HTR-8/SVneo (cell line): Measurements from ENCODE around the gene CEMIP.
A peak's percentile ranks its signal among the peaks of the same experiment; 100 is the strongest.
"Not testable (repeated sequence)": the region's sequence is repeated elsewhere in the genome, so short reads cannot be mapped to it uniquely, and the experiment has no call there.

ENCODE experiments used
- DNase-seq: peaks from one replicate; pipeline ENCODE4 v3.0.0; 2011; ENCODE audit warnings: low spot score, mixed read lengths; ENCODE audit not compliant: insufficient read length
- FAIRE-seq: peaks from 2 replicates; lab custom pipeline; 2011; peaks lifted over from hg19 to GRCh38; lab: Jason Lieb, UNC

CEMIP gene

DNA sequence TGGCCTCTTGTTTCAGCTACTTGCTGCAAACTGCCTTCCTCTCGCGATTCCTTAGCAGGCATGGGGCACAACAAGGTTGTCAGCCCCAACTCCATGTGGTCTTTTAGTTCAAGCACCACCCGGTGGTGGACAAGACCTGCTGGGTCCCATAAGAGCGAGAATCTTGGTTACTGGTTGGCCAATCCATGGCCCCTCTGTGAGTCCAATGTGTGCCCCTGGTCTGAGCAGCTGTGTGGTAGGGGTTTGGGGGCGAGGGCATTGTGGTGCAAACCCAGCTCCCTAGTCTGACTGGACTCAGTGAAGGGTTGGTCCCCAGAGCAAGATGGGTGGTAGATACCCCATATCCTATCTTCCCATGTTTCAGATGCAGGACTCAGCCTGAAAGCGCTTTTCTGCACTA, 161.7 kb downstream of the CEMIP start:
- DNase-seq = no peak
- FAIRE-seq = no peak

DNA sequence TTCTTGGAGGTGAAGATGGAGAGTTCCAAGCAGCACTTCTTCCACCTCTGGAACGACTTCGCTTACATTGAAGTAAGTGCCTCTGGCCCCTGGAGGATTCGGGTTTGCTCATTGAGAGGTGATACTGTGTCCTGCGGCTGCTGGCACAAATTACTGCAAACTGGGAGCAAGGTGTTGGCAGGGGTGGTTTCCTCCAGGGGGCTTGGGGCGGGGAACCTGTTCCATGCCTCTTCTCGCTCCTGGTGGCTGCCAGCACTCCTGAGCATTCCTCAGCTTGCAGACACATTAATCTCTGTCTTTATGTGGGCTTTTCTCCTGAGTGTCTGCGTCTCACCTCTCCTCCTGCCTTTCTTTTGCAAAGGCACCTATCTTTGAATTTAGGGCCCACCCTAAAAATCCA, 163.1 kb downstream of the CEMIP start:
- no peak for FAIRE-seq
- DNase-seq = no peak

DNA sequence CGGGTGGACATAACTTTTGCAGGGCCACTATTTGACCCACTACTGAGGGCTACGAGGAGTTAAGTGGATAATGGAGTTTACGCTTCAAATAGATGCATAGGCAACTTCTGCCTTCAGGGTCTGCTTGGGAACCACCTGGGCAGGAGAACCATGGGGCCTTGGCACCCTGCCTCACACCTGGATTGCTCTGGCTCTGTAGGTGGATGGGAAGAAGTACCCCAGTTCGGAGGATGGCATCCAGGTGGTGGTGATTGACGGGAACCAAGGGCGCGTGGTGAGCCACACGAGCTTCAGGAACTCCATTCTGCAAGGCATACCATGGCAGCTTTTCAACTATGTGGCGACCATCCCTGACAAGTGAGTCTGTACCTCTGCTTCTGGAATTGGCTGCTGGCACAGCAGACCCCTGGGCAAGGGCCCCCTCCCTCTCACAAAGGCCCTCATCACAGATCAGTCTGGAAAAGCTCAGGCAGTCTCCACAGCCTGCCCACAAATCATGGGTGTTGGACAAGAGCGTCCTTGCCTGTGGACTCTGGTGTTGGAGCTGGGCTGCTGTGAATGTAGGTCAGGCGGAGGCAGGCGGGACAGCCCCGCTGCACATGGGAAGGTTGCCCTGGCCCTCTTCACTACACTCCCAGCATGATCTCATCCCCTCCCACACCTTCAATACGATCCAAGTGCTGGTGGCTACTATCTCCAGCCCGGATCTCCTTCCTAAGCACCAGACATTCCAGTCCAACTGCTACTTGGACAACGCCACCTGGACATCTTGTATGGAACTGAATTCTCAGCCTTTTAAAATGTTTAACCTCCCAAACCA, 163.8 kb downstream of the CEMIP start:
- FAIRE-seq = no peak
- no peak for DNase-seq

DNA sequence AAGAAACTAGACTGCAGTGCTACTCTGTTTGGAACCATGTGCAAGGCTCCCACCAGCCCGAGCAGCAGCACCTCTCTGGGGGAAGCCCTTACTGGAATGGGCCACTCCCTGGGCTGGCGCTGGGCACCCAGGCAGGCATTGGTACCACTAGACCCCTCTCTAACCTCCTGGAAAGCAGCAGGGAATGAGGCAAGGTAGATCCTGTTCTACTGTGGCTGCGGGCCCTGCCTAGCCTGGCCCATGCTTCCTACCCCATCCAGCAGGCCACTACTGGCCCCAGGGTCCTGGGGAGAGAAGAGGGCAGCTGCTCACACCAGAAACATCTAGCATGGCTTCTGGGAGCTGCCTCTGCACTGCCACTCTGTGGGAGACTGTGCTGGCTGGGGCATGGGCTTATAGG, 165.6 kb downstream of the CEMIP start:
- no peak for FAIRE-seq
- DNase-seq = no peak

DNA sequence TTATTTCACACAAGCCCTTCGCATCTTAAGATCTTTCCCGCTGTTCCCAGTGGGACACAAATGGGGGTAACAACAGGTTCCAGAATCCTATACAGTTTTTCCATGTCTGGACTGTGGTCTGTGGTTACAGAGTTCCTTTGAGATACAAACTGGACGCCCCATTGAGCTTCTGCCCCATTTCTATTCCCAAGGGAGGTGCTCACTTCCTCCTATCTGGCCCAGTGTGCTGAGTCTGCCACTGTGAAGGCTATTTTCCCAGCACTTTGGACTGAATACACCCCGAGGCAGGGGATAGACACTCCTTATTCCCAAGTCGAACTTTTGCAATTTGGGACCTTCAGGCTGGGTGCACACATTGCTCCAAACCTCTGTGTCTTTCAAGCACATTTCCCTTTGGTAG, 166.4 kb downstream of the CEMIP start:
- no peak for FAIRE-seq
- no peak for DNase-seq

DNA sequence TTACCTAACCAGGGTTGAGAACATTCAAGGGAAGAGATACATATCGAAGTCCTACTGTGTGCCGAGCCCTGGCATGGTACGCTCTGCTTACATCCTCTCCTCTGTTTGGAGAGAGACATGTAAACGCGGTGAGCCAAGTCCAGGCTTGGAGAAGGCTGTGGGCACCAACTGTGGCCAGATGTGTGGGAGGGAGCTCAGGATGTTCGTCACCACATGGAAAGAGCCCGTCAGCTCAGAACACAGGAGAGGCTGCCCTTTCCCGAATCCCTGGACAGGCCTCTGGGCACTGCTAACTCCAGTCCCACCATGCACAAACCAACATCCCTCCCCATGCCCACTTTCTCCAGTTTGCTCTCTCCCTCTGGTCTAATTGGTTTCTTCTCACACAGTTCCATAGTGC, 167.4 kb downstream of the CEMIP start:
- FAIRE-seq (no peak), DNase-seq (no peak)

DNA sequence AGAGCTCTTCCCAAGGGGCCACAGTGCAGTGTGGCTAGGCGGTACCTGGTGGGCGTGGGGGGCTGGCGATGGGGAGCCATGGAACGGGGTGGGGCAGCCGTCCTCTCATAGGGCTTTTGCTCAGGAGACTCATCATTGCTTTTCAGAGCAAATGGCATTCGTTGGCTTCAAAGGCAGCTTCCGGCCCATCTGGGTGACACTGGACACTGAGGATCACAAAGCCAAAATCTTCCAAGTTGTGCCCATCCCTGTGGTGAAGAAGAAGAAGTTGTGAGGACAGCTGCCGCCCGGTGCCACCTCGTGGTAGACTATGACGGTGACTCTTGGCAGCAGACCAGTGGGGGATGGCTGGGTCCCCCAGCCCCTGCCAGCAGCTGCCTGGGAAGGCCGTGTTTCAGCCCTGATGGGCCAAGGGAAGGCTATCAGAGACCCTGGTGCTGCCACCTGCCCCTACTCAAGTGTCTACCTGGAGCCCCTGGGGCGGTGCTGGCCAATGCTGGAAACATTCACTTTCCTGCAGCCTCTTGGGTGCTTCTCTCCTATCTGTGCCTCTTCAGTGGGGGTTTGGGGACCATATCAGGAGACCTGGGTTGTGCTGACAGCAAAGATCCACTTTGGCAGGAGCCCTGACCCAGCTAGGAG, 169.6 kb downstream of the CEMIP start:
- no peak for FAIRE-seq
- no peak for DNase-seq

DNA sequence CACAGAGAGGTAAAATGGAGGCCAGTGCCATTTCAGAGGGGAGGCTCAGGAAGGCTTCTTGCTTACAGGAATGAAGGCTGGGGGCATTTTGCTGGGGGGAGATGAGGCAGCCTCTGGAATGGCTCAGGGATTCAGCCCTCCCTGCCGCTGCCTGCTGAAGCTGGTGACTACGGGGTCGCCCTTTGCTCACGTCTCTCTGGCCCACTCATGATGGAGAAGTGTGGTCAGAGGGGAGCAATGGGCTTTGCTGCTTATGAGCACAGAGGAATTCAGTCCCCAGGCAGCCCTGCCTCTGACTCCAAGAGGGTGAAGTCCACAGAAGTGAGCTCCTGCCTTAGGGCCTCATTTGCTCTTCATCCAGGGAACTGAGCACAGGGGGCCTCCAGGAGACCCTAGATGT, 170.6 kb downstream of the CEMIP start:
- no peak for DNase-seq
- FAIRE-seq = no peak

DNA sequence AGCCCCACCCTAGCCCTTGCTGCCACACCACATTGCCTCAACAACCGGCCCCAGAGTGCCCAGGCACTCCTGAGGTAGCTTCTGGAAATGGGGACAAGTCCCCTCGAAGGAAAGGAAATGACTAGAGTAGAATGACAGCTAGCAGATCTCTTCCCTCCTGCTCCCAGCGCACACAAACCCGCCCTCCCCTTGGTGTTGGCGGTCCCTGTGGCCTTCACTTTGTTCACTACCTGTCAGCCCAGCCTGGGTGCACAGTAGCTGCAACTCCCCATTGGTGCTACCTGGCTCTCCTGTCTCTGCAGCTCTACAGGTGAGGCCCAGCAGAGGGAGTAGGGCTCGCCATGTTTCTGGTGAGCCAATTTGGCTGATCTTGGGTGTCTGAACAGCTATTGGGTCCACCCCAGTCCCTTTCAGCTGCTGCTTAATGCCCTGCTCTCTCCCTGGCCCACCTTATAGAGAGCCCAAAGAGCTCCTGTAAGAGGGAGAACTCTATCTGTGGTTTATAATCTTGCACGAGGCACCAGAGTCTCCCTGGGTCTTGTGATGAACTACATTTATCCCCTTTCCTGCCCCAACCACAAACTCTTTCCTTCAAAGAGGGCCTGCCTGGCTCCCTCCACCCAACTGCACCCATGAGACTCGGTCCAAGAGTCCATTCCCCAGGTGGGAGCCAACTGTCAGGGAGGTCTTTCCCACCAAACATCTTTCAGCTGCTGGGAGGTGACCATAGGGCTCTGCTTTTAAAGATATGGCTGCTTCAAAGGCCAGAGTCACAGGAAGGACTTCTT, 171.3 kb downstream of the CEMIP start:
- DNase-seq (no peak), FAIRE-seq (no peak)

DNA sequence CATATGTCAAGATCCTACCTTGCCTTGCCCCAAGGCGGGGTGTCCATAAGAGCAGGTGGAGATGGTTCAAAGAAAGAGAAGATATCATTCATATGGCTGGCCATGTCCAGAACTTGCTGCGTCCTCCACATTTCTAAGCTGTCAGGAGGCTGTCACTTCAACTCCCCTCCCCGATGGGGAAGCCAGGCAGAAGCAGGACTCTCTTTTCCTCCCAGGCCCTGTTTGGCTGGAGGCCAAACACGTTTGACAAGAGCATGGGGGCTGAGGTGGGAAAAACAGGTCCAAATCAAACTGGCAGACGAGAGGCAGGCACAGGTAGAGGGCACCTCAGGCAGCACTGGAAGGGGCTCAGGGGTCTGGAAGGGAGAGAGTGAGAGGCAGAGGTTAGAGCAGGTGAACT, 172.8 kb downstream of the CEMIP start:
- FAIRE-seq (no peak), DNase-seq (no peak)

DNA sequence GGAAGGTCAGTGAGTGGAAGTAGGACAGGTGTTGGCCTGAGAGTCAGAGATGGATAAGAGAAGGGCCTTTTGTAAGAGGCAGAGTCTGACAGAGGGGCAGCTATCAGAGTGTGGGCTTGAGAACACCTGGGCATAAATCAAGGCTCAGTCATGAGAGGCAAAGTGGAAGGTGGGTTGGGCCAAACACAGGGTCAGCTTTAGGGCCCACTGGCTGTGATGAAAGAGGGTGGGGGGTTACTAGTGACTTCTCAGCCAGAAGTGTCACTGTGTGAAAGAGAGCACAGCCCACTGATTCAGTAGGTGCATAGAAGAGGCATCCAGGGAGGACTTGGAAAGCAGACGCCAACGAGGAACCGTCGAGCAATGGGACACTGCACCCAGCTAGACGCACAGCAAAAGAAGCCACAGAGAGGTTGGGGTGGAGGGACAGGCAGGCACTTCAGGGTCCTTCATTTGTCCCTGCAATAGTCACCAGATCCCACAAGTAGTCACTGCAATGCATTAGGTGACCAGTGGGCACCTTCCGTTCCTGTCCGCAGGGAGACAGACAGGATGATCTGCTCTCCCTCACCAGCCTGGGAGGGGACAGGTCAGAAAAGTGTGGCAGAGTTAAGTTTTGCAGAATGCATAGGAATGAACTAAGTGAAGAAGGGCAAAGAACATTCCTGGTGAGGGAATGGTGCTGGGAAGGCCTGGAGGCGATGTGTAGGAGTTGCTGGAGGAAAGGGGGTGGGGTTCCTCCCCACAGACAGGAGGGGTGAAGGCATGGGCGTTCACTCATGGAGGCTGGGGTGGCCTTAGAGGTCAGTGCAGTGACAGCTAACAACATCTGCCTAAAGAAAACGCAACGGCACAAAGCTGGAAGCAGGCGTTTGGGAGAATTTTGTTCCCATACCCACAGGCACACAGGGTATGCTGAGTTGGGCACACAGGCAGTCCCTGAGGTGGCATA, 174.1 kb downstream of the CEMIP start:
- FAIRE-seq (no peak), DNase-seq (no peak)

DNA sequence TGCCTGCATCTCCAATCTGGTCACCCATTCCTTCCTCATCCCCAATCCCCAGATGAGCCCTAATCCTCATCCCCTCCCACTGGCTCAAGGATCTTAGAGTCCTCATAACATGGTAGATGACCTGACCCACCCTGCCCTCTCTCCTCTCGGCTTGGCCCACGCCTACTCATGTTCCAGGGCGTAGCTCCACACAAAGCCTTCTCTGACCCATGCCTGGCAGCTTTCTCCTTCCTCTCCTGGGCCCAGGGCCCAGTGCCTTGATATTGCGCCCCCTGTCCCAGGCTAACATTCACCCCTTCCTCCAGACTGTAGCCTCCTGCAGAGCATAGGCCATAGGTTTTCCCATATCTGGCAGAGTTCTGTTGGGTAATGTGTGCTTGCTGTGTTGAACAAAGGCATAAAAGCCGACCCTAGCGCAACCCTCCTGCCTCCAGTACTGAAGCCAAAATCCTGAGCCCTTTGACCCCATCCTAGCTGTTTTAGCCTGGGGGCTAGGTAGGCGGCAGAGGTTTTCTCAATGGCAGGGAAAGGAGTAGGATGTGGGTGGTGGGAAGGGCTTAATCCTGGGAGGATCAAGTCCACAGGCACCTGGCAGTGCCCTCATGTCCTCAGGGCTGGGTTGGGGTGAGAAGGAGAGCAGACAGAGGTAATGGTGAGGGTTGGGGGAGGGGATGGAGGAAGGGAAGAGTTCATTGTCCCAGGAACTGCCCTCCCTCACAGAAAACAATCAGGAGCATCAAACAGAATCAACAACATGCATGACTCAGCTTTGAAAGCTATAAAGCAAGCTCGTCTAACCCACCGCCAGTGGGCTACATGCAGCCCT, 175.0 kb downstream of the CEMIP start:
- no peak for FAIRE-seq

DNA sequence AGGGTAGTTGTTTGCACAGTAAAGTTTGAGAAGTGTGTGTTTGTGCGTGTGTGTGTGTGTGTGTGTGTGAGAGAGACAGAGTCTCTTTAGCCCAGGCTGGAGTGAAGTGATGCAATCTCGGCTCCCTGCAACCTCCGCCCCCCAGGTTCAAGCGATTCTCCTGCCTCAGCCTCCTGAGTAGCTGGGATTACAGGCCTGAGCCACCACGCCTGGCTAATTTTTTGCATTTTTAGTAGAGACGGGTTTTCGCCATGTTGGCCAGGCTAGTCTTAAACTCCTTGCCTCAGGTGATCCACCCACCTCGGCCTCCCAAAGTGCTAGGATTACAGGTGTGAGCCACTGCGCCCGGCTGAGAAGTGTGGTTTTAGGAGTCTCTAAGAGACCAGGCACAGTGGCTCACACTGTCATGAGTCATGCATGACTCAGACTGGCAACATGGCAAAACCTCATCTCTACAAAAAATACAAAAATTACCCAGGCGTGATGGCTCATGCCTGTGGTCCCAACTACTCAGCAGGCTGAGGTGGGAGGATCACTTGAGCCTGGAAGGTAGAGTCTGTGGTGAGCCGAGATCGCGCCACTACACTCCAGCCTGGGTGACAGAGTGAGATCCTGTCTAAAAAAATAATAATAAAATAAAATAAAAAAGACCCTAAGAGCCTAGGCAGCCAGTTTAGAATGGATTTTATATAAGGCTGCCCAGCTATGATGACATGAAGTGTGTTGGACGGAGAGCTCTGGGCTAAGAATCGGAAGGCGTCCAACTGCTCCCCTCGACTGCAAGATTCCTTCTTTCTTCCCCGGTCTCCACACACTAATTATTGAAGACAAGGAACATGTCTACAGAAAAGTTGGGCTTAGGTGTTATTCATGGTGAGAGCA, 176.6 kb downstream of the CEMIP start:
- FAIRE-seq = not testable (repeated sequence)
- DNase-seq = peak; percentile 58

More for the DNA sequence above, 175.0 kb downstream of the CEMIP start:
- DNase-seq = no peak

DNA sequence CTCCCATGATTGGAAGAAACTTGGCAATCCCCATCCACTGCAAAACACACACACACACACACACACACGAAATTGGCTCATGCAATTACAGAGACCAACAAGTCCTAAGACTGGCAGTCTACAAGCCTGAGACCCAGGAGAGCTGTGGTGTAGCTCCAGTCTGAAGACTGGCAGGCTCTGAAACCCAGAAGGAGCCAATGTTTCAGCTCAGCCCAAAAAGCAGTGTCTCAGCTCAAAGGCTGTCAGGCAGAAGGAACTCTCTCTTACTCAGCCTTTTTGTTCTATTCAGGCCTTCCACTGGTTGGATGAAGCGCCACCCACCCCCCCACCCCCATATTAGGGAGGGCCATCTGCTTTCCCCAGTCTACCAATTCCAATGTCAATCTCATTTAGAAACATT, 178.4 kb downstream of the CEMIP start:
- no peak for DNase-seq
- FAIRE-seq = no peak

DNA sequence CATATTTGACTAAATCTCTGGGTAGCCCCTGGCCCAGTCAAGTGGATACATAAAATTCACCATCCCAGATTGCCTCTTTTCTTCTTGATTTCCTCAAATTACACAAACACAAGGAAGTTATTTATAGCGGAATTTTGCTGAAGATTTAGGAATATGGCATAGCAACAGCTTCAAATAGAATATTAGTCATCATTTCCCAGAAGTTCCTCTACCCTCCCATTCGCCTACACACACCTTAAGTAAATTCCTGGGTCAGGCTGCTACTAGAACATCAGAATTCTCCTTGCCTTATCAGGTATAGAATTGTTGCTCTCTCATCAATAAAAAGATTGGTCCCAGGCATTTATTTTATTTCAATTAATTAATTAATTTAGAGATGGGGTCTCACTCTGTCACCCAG, 178.8 kb downstream of the CEMIP start:
- DNase-seq (no peak), FAIRE-seq (no peak)

DNA sequence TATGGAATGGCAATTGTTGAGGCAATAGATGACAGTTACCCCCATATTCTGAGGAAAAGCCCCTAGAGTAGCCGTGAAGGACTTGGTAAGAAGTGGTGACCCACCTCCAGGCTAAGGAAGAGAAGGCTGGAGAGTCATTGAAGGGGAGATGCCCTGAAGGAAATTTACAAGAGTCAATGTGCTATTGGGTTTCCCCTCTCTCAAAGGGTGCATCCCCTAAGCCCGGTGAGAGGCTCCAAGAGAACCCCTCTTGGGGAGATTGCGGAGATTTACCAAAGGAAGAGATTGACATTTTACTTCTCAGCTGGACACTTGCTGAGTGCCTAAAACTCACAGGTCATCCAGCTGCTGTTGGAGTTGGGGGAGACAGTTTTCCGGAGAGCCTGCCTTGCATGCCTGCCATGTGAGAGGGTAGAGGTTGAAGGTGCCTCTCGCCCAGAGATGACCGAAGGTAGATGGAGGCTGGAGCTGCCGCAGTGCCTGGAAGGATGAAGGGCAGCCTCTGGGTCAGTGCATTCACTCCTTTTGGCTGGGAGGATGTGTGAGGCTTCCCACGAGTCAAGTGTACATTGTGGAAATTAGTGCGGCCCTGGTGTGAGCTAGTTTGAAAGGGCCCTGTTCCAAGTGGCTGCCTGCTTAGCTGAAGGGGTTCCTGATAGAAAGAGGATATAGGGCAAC, 179.8 kb downstream of the CEMIP start:
- FAIRE-seq = no peak

DNA sequence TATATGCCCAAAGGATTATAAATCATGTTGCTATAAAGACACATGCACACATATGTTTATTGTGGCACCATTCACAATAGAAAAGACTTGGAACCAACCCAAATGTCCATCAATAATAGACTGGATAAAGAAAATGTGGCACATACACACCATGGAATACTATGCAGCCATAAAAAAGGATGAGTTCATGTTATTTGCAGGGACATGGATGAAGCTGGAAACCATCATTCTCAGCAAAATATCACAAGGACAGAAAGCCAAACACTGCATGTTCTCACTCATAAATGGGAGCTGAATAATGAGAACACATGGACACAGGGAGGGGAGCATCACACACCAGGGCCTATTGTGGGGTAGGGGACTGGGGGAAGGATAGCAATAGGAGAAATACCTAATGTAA, 186.3 kb downstream of the CEMIP start:
- FAIRE-seq, DNase-seq: not testable (repeated sequence)

More for the DNA sequence above, 179.8 kb downstream of the CEMIP start:
- no peak for DNase-seq
